HG03565 (cell line): ENCODE results near the gene UBR4.

Experiments
- ATAC-seq: cut with Tn5 transposase; IDR thresholded peaks from one replicate; pipeline ENCODE4 v1.9.1; 2021; ENCODE audit warnings: mild to moderate bottlenecking, moderate library complexity; ENCODE audit not compliant: unreplicated experiment

Gene UBR4

GRCh38 chr1:19038732-19039131, 171.3 kb downstream of the UBR4 start:
- no peak for ATAC-seq

GRCh38 chr1:19038096-19038495, 172.0 kb downstream of the UBR4 start:
- no peak for ATAC-seq

- ATAC-seq: no peak
Observed at GRCh38 chr1:19037659-19038058, 172.4 kb downstream of the UBR4 start.

- ATAC-seq: no peak
Observed at GRCh38 chr1:19036813-19037605, 173.1 kb downstream of the UBR4 start.

- no peak for ATAC-seq
Observed at GRCh38 chr1:19036041-19036812, 173.8 kb downstream of the UBR4 start.

- no peak for ATAC-seq
Observed at GRCh38 chr1:19035377-19036040, 174.6 kb downstream of the UBR4 start.

- no peak for ATAC-seq
Observed at GRCh38 chr1:19034721-19035120, 175.3 kb downstream of the UBR4 start.

GRCh38 chr1:19033926-19034680, 176.0 kb downstream of the UBR4 start:
- no peak for ATAC-seq

- no peak for ATAC-seq
Observed at GRCh38 chr1:19033515-19033839, 176.6 kb downstream of the UBR4 start.

GRCh38 chr1:19032701-19033514, 177.2 kb downstream of the UBR4 start:
- ATAC-seq: no peak

- no peak for ATAC-seq
Observed at GRCh38 chr1:19032413-19032695, 177.7 kb downstream of the UBR4 start.

- no peak for ATAC-seq
Observed at GRCh38 chr1:19029191-19030085, 180.6 kb downstream of the UBR4 start.

GRCh38 chr1:19028546-19029129, 181.4 kb downstream of the UBR4 start:
- ATAC-seq: no peak

- ATAC-seq: no peak
Observed at GRCh38 chr1:19028110-19028509, 182.0 kb downstream of the UBR4 start.
